Measurements from ENCODE around the gene GABPA. TPM values are rescaled to one million over a fixed set of nuclear protein-coding genes. Genes with fewer than 3 reads are reported as not detected.
"Not testable (repeated sequence)": the region's sequence is repeated elsewhere in the genome, so short reads cannot be mapped to it uniquely, and the experiment has no call there.

Gene GABPA
- total and polyA plus RNA-seq, 4 donors, result 7.2 to 43.6 (median 12.3) TPM

GRCh38 chr21:25772686-25773085 is 37.9 kb downstream of the GABPA start:
- WGBS, 2 donors, result 11 to 19% methylated on average over 2 of the region's 2 CpGs
- Histone ChIP-seq H3K4me3 (no peak overlapping the region), H3K4me1 (ENCODE audit: control insufficient read depth in 5 of 5, insufficient read depth in 5 of 5, low read length in 5 of 5) (no peaks in the 10 kb centered on the region), H3K9me3 (ENCODE audit: control insufficient read depth in 4 of 4, insufficient read depth in 3 of 4, low read length in 3 of 4) (no peaks in the 10 kb centered on the region), H3K27ac (ENCODE audit: low read depth in 1 of 2, low read length in 1 of 2) (no peak overlapping the region), H3K9ac (ENCODE audit: insufficient read depth in 1 of 2, low read length in 2 of 2) (no peak overlapping the region), H3K36me3 (ENCODE audit: control insufficient read depth in 4 of 4, insufficient read depth in 4 of 4, low read length in 4 of 4) (peaks cover 0 to 4% (median 1%) of the 10 kb centered on the region in 4 donors), H3K27me3 (ENCODE audit: control insufficient read depth in 3 of 3, insufficient read depth in 3 of 3, low read length in 2 of 3) (no peaks in the 10 kb centered on the region)
- no peak for TF ChIP-seq CTCF (IDR thresholded peaks at IDR 0.05; ENCODE audit: control extremely low read depth, extremely low read depth)
- DNase-seq (no peak), ATAC-seq (ENCODE audit: insufficient read depth, low FRiP score) (no peak)

- 77 to 88% methylated on average over 4 of the region's 4 CpGs for WGBS, 2 donors
- DNase-seq, result no peak
These were observed 41.7 kb downstream of the GABPA start for GRCh38 chr21:25776440-25776839.

GRCh38 chr21:25778126-25778875 is 43.5 kb downstream of the GABPA start:
- H3K27ac ChIP-seq (ENCODE audit: low read depth in 1 of 2, low read length in 1 of 2); ATAC-seq (ENCODE audit: insufficient read depth, low FRiP score); H3K27me3 ChIP-seq (ENCODE audit: control insufficient read depth in 3 of 3, insufficient read depth in 3 of 3, low read length in 2 of 3); H3K9ac ChIP-seq (ENCODE audit: insufficient read depth in 1 of 2, low read length in 2 of 2); H3K36me3 ChIP-seq (ENCODE audit: control insufficient read depth in 4 of 4, insufficient read depth in 4 of 4, low read length in 4 of 4); H3K4me1 ChIP-seq (ENCODE audit: control insufficient read depth in 5 of 5, insufficient read depth in 5 of 5, low read length in 5 of 5); DNase-seq; H3K9me3 ChIP-seq (ENCODE audit: control insufficient read depth in 4 of 4, insufficient read depth in 3 of 4, low read length in 3 of 4); H3K4me3 ChIP-seq: not testable (repeated sequence)
- 91 to 99% methylated on average over 46 to 52 of the region's 52 CpGs for WGBS, 2 donors

More at GRCh38 chr21:25776440-25776839, 41.7 kb downstream of the GABPA start:
- Histone ChIP-seq H3K4me1 (ENCODE audit: control insufficient read depth in 5 of 5, insufficient read depth in 5 of 5, low read length in 5 of 5) (no peaks in the 10 kb centered on the region), H3K4me3 (no peak overlapping the region), H3K9me3 (ENCODE audit: control insufficient read depth in 4 of 4, insufficient read depth in 3 of 4, low read length in 3 of 4) (no peaks in the 10 kb centered on the region), H3K27ac (ENCODE audit: low read depth in 1 of 2, low read length in 1 of 2) (no peak overlapping the region), H3K27me3 (ENCODE audit: control insufficient read depth in 3 of 3, insufficient read depth in 3 of 3, low read length in 2 of 3) (no peaks in the 10 kb centered on the region), H3K9ac (ENCODE audit: insufficient read depth in 1 of 2, low read length in 2 of 2) (no peak overlapping the region), H3K36me3 (ENCODE audit: control insufficient read depth in 4 of 4, insufficient read depth in 4 of 4, low read length in 4 of 4) (no peaks in the 10 kb centered on the region)
- TF ChIP-seq CTCF (IDR thresholded peaks at IDR 0.05; ENCODE audit: control extremely low read depth, extremely low read depth), result no peak
- ATAC-seq (ENCODE audit: insufficient read depth, low FRiP score), result no peak

GRCh38 chr21:25788677-25789076 is 53.9 kb downstream of the GABPA start:
- H3K27me3 ChIP-seq (ENCODE audit: control insufficient read depth in 3 of 3, insufficient read depth in 3 of 3, low read length in 2 of 3), result no peaks in the 10 kb centered on the region
- H3K4me1 ChIP-seq (ENCODE audit: control insufficient read depth in 5 of 5, insufficient read depth in 5 of 5, low read length in 5 of 5), result no peaks in the 10 kb centered on the region
- H3K36me3 ChIP-seq (ENCODE audit: control insufficient read depth in 4 of 4, insufficient read depth in 4 of 4, low read length in 4 of 4), result no peaks in the 10 kb centered on the region
- no peak for DNase-seq
- H3K27ac ChIP-seq (ENCODE audit: low read depth in 1 of 2, low read length in 1 of 2), result no peak overlapping the region
- 73 to 83% methylated on average over 6 of the region's 6 CpGs for WGBS, 2 donors
- no peak overlapping the region for H3K9ac ChIP-seq (ENCODE audit: insufficient read depth in 1 of 2, low read length in 2 of 2)
- H3K9me3 ChIP-seq (ENCODE audit: control insufficient read depth in 4 of 4, insufficient read depth in 3 of 4, low read length in 3 of 4), result no peaks in the 10 kb centered on the region
- no peak for ATAC-seq (ENCODE audit: insufficient read depth, low FRiP score)
- TF ChIP-seq CTCF (IDR thresholded peaks at IDR 0.05; ENCODE audit: control extremely low read depth, extremely low read depth), result no peak
- H3K4me3 ChIP-seq, result no peak overlapping the region

Data from lung (tissue), 12 donors.